GM18505 (cell line): ENCODE data around the gene SH3BP5L.

Source experiments
- ATAC-seq: cut with Tn5 transposase; IDR thresholded peaks from one replicate; pipeline ENCODE4 v1.9.1; 2021; ENCODE audit not compliant: unreplicated experiment
- POLR2A ChIP-seq: IDR thresholded peaks from 4 replicates; pipeline ENCODE4 v1.6.1; 2011; ENCODE audit warnings: borderline replicate concordance; ENCODE audit not compliant: insufficient read depth, insufficient read length; ENCODE audit errors: extremely low read depth

The SH3BP5L gene

DNA sequence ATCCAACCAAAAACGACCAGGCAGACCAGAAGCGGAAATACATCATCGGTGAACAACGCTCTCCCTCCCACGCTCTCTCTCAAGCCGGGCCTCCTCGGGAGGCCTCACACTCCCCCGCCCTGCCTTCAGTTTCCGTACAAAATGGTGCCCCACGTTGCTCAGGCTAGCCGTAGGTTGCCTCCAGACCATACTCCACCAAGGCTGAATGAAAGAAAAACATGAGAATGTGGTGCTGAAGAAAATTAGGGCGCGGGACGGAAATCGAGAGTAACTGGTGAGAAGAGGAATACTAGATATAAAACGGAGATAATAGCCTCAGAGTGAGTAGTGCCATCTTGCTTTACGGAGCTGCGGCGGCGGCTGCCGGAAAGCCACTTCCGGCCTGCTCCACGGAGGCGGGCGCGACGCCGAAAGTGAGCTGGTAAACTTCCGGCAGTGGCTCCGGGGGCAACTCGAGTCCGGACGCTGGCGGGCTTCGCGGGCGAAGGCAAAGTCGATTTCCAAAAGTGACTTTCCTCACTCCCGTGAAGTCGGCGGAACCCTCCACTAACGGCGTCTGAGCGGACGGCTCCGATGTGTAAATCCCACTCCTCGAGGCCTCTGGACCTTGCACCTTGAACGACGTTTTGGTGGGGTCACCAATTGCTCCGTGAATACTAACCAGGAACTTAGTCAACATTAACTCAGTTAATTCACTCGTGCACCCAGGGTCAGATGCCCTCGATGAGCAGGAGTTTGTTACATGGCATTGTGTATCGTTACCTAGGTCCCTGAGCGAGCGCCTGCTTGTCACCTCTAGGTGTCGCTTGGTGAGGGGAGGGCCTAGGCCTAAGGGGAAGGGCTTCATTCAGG is at the start of gene SH3BP5L:
Gene SH3BP5L, minus strand, starts transcription at position 7 of the 852 bp plus-strand sequence. CDS start 980 bp downstream, outside the sequence.
- peak; percentile 92 for ATAC-seq
- TF ChIP-seq POLR2A = peak; percentile 80

DNA sequence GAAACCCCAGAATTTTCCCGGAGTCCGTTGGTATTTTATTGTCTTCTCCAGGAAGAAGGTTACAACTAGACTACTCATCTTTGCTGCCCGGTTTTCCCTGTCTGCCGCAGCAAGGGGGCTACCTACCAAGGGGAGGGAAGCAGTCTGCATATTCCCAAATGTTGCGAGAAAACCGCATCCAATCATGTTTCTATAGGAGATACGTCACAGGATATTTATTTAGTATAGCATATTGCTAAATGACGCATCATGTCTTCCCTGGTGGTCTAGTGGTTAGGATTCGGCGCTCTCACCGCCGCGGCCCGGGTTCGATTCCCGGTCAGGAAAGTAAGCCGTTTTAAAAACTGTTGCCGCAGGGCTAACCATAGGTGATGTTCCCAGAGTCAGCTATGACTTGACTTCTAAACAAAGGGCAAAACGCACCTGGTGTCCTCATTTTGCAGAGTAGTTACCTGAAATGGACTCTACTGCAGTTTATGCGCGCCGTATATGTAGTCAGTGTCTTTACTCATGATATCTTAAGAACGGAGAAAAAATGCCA is 48.3 kb upstream of the SH3BP5L start:
- ATAC-seq = peak; percentile 52
- TF ChIP-seq POLR2A = no peak

DNA sequence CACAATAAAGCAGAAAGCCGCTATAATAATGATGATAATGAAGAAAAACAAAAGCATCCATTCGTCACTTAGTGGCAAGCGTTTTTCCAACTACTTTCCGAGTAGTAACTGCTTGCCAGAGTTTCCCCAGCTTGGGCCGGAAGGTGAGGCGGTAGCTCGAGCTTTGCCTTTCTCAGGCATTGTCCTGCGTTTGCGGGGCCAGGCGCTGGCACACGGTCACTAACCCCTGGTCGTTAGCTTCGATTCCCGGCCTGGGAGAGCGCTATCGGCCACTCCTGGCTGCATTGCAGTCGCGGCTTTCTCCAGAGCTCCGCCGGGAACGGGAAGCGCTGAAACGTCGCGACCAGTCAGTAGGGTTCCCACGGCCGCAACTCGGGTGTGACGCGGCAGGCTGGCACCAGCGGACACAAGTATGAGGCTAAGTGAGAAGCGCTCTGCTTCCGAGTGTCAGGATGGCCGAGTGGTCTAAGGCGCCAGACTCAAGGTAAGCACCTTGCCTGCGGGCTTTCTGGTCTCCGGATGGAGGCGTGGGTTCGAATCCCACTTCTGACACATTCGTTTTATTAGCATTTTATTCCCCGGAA is 47.8 kb upstream of the SH3BP5L start:
- peak; percentile 83 for ATAC-seq
- peak; percentile 30 for TF ChIP-seq POLR2A

DNA sequence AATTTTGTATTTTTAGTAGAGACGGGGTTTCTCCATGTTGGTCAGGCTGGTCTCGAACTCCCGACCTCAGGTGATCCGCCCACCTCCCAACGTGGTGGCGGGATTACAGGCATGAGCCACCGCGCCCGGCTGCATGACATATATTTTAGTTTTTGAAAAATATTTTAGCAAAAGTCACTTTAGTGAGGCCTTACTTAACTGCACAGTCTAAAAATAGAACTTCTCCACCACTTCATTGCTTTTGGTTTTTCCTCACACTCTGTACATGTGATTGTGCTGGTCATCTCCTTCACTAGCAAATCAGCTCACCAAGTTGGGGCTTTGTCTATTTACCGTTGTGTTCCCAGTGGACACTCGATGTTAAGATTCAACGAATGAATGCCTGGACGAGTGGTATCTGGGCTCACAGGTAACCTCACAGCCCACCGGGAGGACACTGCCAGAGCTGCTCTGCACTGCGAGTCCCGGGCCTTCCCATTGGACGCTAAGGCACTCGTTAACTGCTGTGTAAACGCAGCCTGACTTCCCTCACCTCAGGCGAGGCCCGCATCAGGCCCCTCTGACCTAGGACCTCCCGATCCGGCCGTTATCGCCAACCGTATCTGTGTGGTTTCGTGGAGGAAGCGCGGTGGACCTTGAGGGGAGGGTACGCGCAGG is 47.2 kb upstream of the SH3BP5L start:
- TF ChIP-seq POLR2A = peak; percentile 9
- ATAC-seq = peak; percentile 36

DNA sequence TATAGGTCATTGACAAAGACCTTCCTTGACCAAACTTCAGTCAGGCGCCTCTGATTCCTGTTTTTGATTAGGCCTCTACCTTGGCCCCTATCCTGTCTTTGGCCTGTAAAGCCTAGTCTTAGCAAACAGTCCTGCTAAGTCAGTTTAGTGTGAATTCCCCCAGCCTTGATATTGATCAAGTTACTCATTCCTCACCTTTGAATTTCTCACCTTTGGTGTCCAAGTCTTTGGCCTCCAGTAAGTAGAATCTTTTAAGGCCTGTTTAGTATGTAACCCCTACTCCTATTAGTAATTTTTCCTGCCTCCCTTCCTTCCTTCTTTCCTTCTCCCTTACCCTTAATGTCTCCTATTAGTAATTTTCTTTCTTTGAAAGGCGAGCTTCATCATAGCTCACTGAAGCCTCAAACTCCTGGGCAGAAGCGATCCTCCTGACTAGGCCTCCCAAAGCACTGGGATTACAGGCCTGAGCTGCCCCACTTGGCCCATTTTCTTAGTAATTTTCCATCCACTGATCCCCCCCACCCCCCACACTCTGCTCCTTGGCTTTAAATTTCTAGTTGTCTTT is 46.2 kb upstream of the SH3BP5L start:
- TF ChIP-seq POLR2A = no peak
- ATAC-seq = no peak

DNA sequence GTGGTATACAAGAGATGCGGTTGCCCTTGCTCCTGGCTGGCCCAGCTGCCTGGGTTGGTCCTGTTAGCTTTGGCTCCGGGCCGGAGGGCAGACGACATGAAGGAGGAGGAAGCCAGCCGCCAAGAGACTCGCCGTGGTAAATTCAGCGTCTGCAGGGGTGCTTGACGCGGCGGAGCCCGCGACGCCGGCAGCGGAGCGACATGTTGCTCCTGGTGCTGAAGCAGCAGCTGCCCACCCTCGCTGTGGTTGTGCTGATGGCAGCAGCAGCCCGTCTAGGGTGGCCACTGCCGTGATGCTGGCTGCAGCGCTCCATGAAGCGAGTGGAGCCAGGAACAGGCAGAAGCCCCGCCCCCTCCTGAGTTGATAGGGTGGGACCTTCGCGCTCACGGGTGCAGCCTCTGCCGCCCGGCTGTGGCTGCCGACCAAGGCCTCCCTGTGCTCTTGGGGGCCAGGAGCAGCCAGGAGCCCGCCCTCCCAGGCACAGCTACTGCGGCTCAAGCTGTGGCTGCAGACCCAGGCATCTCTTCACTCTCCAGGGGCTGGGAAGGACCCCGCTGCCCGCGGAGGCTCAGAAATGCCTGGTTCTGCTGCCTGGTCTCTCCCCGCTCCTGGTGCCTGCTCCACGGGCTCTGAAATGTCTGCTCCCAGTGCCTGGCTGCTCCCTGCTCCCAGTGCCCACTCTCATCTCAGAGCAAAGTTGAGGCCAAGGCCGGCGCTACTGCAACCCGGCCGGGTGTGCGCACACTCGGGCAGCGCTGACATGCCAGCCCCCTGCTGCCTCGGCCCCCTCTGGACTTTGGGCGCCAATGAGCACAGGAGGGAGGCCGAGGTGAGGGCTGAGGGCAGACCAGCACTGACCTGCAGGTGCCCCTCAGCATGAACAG is 37.5 kb upstream of the SH3BP5L start:
- peak; percentile 57 for ATAC-seq

DNA sequence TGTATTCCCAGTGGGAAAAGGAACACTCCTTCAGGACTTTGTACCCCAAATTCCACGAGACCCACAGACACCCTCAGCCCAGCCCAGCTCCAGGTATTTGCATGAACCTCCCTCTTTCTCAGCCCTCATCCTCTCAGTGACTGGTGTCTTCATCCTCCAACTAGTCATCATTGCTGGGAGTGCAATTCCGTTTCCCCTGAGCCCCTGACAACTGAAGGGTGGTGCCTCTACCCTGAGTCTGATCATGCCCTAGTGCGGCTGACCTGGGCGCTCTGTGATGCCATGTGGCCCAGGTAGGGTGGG is 36.9 kb upstream of the SH3BP5L start:
- TF ChIP-seq POLR2A = no peak
- no peak for ATAC-seq

More for the DNA sequence above, 37.5 kb upstream of the SH3BP5L start:
- peak; percentile 78 for TF ChIP-seq POLR2A

DNA sequence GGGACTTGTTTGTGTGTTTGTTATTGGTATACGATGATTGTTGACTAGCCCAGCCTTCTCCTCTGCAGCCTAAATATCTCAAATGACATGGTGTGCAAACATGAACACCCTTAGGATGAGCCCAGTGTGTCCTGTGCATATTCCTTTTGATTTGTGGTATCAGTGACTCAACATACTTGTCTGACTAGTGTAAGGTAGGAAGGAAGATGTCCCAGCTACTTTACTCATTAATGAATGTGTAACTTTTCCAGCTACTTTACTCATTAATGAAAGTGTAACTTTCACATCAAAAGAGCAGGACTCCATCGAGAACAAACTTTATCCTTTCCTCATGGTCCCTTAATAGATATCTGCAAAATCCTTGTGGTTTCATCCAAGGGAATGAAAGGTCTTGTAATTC is 35.9 kb upstream of the SH3BP5L start:
- no peak for ATAC-seq
- no peak for TF ChIP-seq POLR2A

DNA sequence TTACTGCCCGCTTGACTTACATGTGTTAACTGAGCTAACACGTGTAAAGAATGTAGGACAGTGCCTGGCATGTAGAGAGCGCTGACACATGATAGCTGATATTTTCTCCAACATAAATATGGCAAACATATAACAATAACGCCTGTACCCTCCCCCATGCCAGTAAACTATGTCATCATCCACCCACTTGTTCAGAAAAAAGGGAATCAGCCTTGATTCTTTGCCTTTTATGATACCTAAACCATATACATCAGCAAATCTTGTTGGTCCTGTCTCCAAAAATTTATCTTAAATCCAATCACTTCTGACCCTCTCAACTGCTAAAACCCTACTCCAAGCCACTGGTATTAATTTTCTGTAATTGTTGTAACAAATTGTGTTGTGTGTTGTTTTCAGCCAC is 34.3 kb upstream of the SH3BP5L start:
- ATAC-seq = no peak
- TF ChIP-seq POLR2A = no peak

DNA sequence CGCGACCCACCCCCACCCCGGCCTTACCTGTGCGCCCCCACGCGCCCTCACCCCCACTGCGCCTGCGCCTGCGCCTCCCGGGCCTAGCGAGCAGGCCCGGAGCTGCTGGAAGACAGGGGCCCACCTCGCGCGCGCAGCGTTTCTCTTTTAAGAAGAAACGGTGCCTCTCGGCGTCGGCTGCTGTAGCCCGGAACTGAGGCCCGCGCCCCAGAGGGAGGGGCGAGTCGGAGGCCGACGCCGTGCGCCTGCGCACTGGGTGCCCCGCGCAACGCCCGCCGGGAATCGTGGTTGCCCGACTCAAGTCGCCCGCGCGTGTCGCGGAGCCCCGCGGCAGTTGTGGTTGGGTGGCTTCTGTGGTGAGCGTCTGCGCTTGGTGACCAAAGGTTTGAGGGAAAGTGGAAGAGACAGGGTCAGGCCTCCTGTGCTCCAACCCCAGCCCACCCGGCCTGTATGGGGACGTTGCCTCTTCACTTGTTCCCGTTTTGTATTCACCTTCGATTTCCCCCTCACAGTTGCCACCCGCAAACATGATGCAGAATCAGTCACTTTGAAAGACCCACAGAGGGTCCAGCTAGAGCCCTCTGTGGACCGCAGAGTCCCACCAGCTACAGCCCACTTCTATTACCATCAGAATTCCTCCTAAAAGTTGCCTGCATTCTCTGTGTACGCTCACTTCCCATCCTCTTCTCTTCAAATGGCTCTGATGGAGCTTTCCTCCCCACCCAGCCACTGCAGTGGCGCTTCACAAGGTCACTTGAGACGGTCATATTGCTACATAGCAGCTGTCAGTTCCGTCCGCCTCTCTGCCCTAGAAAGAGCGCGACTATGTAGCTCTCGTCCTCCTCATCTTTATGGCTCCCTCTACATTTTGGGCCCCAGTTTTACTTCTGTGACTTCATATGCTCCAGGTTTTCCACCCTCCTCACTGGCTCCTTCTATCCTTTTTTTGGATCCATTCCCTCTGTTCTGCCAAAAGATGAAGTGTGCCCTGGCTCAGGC is 33.5 kb upstream of the SH3BP5L start, which contains the start of gene ZNF692:
Gene ZNF692, minus strand, starts transcription at position 195 of the 999 bp plus-strand sequence. CDS start 776 bp downstream, outside the sequence.
- TF ChIP-seq POLR2A = peak; percentile 95
- peak; percentile 78 for ATAC-seq
